Neural progenitor cell (in vitro differentiated cells): ENCODE data around the gene SLC6A3.

Experiments
- EZH2 ChIP-seq: fragments of 200-600 bp; sonication (generic); IDR thresholded peaks from 2 replicates; pipeline ENCODE4 v1.6.1; 2017; ENCODE audit warnings: antibody characterized with exemption, mild to moderate bottlenecking, moderate library complexity
- EZH2phosphoT487 ChIP-seq: fragments of 200-600 bp; sonication (generic); IDR thresholded peaks from 2 replicates; pipeline ENCODE4 v1.6.1; 2017; ENCODE audit warnings: antibody characterized with exemption
- TF ChIP-seq, protein P1 (sequence below): fragments of 200-600 bp; sonication (generic); IDR thresholded peaks from 2 replicates; pipeline ENCODE4 v1.5.1; 2017; ENCODE audit warnings: antibody characterized with exemption, mild to moderate bottlenecking

DNA sequence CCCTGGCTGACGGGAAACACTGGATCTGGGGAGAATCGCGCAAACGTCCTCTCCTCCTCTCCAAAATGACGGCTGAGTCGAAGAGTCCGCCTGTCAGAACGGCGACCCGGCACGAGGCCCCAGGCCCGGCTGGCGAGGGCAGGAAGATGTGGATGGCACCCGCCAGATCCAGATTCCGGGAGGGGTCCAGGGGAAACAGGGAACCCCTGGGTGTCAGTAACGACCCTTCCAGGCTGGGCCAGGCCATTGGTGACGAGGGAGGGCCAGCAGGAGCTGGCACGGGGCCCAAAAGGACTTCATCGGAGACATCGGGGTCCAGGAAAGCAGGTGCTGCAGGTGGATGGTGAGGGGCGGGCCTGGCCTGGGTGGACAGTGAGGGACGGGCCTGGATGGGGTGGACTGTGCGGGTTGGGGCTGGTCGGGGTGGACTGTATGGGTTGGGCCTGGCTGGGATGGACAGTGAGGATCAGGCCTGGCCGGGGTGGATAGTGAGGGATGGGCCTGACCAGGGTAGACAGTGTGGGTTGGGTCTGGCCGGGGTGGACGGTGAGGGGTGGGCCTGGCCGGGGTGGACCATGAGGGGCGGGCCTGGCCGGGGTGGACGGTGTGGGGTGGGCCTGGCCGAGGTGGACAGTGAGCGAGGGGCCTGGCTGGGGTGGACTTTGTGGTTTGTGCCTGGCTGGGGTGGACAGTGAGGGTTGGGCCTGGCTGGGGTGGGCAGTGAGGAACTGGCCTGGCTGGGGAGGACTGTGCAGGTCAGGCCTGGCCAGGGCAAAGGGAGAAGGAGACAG, 14.0 kb downstream of the SLC6A3 start:
- TF ChIP-seq, protein P1, sequence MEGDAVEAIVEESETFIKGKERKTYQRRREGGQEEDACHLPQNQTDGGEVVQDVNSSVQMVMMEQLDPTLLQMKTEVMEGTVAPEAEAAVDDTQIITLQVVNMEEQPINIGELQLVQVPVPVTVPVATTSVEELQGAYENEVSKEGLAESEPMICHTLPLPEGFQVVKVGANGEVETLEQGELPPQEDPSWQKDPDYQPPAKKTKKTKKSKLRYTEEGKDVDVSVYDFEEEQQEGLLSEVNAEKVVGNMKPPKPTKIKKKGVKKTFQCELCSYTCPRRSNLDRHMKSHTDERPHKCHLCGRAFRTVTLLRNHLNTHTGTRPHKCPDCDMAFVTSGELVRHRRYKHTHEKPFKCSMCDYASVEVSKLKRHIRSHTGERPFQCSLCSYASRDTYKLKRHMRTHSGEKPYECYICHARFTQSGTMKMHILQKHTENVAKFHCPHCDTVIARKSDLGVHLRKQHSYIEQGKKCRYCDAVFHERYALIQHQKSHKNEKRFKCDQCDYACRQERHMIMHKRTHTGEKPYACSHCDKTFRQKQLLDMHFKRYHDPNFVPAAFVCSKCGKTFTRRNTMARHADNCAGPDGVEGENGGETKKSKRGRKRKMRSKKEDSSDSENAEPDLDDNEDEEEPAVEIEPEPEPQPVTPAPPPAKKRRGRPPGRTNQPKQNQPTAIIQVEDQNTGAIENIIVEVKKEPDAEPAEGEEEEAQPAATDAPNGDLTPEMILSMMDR, result no peak
- TF ChIP-seq EZH2phosphoT487 (no peak), EZH2 (no peak)
